DOHH2 (cell line): ENCODE measurements around the gene AHCTF1.

Experiments
- EZH2phosphoT487 ChIP-seq: fragments of 200-600 bp; sonication (generic); IDR thresholded peaks from 2 replicates; pipeline ENCODE4 v1.6.1; 2017; ENCODE audit warnings: borderline replicate concordance, mild to moderate bottlenecking, antibody characterized with exemption, low read length, moderate library complexity, mixed read lengths
- TF ChIP-seq, protein P1 (sequence below): fragments of 200-600 bp; sonication (generic); IDR thresholded peaks from one replicate; pipeline ENCODE4 v1.5.1; 2014; ENCODE audit warnings: antibody characterized with exemption, mild to moderate bottlenecking, low read depth, low read length; ENCODE audit not compliant: poor library complexity, severe bottlenecking

DNA sequence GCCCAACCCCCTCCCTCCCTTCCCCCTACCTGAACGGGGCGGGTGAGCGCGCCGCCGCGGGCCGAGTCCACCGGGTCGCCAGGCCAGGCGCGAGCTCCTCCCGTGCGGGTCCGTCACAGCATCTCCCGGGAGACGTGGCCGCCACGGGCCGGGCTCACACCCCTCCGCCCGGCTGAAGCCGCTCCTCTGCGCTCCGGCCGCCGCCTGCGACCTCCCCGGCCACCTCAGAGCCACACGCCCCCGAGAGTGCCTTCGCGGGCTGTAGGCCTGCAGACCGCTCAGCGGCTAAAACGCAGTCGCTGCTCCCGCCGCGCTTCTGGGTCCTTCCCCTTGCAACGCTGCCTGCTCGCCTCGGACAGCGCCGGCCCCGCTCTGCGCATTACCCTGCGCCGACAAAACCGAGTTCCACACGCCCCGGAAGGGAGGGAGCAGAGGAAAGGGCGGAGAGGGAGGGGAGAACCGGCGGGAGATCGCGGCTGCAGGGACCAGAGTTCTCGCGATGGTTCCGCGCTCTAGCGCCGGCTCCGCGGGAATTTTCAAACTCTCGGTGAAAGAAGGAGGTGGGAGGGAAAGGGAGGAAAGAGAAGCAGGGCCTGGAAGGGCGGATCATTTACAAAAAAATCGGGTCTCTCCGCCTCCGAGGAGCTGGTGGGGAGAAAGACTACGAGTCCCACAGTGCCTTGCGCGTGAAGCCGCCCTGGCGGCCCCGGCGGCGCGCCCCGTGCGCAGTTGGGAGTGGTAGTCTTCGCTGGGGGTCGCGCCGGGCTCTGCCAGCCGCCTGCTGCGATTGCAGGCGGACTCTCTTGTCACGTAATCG, at the start of gene AHCTF1:
- TF ChIP-seq, protein P1, sequence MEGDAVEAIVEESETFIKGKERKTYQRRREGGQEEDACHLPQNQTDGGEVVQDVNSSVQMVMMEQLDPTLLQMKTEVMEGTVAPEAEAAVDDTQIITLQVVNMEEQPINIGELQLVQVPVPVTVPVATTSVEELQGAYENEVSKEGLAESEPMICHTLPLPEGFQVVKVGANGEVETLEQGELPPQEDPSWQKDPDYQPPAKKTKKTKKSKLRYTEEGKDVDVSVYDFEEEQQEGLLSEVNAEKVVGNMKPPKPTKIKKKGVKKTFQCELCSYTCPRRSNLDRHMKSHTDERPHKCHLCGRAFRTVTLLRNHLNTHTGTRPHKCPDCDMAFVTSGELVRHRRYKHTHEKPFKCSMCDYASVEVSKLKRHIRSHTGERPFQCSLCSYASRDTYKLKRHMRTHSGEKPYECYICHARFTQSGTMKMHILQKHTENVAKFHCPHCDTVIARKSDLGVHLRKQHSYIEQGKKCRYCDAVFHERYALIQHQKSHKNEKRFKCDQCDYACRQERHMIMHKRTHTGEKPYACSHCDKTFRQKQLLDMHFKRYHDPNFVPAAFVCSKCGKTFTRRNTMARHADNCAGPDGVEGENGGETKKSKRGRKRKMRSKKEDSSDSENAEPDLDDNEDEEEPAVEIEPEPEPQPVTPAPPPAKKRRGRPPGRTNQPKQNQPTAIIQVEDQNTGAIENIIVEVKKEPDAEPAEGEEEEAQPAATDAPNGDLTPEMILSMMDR = no peak
- TF ChIP-seq EZH2phosphoT487 = no peak
